Measurements from ENCODE around the gene RFX7. TPM values are rescaled to one million over a fixed set of nuclear protein-coding genes. Genes with fewer than 3 reads are reported as not detected.
A peak's percentile ranks its signal among the peaks of the same experiment; 100 is the strongest.

The RFX7 gene
- total RNA-seq, 4 donors from 2014 or later: 7.5 to 10.7 (median 9.9) TPM

DNA sequence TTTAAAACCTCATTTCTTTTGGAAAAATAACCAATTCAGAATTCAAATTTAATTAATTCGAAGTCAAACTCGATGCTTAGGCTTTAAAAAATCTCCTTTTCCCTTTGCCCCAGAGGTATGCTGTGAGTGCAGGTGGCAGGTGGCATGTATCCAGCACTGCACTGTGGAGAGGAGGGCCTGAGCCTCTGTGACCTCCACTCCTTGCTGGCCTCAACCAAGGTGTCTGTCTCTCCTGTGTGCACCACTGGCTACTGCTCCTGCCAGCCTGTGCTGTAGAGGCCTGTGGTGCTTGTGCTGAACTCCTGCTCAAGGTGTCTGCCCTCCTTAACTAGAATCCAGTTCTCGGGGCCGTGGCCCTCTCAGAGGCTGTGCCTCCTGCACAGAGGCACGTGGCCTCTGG is 194.1 kb downstream of the RFX7 start:
- Histone ChIP-seq H3K4me3 (no peak overlapping the region), H3K36me3 (no peaks in the 10 kb centered on the region), H3K27ac (no peak overlapping the region), H3K9me3 (no peaks in the 10 kb centered on the region), H3K4me1 (no peaks in the 10 kb centered on the region), H3K27me3 (no peaks in the 10 kb centered on the region)
- 81 to 85% methylated on average over 3 to 5 of the region's 5 CpGs for WGBS, 2 donors
- DNase-seq: no peak
- intact Hi-C loops (cut with DNase I): no loop called here
- TF ChIP-seq POLR2A (IDR thresholded peaks at IDR 0.05): no peak

DNA sequence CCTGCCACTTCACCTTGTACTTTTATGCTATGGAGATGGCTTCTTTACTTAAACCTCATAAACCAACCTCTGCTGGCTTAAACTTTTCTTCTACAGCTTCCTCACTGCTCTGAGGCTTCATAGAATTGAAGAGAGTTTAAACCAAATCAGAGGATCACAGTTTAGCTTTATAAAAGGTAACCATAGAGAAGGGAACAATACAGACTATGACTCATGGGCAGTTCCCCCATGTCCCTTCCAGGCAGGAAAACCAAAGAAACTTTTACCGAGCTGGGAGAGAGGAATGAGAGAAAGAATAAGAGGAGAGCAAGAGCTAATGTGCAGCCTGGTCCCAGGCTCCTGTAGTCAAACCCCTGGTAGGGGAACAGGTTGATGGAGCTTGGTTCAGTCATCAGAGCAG is 196.3 kb downstream of the RFX7 start:
- no peak overlapping the region for H3K27ac ChIP-seq
- intact Hi-C loops (cut with DNase I): no loop called here

DNA sequence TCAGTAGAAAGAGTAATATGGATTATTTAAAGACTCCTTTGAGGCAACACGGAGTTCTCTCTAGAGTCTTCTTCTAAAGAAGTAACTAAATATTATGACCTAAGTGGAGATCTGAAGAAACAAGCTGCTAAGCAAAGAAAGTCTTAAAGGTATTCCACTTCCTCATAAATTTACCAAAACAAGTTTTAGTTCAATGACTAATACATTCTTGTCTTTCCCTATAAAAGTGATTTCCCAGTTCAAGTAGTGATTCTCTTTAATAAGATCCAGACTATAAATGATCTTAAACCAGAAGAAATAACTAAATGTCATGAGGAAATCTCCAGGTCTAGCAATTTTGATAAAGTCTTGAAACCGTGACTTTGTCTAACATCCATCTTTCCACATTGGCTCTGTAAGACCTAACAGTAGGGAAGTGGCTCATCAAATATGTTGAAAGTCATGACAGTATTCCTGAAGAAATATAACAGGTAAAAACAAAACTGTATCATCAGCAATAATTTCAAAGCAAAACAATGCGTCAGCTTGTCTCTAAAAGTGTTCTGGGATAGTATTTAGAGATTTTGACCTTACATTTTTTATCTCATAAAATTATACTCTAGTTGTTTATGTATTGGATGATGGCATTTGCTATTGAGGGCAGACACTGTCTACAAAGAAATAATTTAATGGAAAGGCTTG is 198.5 kb downstream of the RFX7 start:
- TF ChIP-seq POLR2A (IDR thresholded peaks at IDR 0.05): no peak
- TF ChIP-seq, protein P1, sequence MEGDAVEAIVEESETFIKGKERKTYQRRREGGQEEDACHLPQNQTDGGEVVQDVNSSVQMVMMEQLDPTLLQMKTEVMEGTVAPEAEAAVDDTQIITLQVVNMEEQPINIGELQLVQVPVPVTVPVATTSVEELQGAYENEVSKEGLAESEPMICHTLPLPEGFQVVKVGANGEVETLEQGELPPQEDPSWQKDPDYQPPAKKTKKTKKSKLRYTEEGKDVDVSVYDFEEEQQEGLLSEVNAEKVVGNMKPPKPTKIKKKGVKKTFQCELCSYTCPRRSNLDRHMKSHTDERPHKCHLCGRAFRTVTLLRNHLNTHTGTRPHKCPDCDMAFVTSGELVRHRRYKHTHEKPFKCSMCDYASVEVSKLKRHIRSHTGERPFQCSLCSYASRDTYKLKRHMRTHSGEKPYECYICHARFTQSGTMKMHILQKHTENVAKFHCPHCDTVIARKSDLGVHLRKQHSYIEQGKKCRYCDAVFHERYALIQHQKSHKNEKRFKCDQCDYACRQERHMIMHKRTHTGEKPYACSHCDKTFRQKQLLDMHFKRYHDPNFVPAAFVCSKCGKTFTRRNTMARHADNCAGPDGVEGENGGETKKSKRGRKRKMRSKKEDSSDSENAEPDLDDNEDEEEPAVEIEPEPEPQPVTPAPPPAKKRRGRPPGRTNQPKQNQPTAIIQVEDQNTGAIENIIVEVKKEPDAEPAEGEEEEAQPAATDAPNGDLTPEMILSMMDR (IDR thresholded peaks at IDR 0.05): no peak
- DNase-seq: no peak
- Histone ChIP-seq H3K4me3 (no peak overlapping the region), H3K9me3 (no peaks in the 10 kb centered on the region), H3K27me3 (no peaks in the 10 kb centered on the region), H3K27ac (no peak overlapping the region), H3K36me3 (no peaks in the 10 kb centered on the region), H3K4me1 (peaks cover 0 to 18% (median 7%) of the 10 kb centered on the region in 3 donors)
- intact Hi-C loops (cut with DNase I): no loop called here
- WGBS, 2 donors: 76% methylated on average over 3 of the region's 3 CpGs

More for the DNA sequence above, 196.3 kb downstream of the RFX7 start:
- H3K4me1 ChIP-seq: peaks cover 0 to 5% (median 0%) of the 10 kb centered on the region in 3 donors
- H3K9me3 ChIP-seq: no peaks in the 10 kb centered on the region
- TF ChIP-seq, protein P1 (IDR thresholded peaks at IDR 0.05): no peak
- TF ChIP-seq POLR2A (IDR thresholded peaks at IDR 0.05): no peak
- WGBS, 2 donors: 20 to 45% methylated on average over 1 of the region's 1 CpG
- H3K36me3 ChIP-seq: no peaks in the 10 kb centered on the region
- no peaks in the 10 kb centered on the region for H3K27me3 ChIP-seq
- H3K4me3 ChIP-seq: no peak overlapping the region
- DNase-seq: no peak

DNA sequence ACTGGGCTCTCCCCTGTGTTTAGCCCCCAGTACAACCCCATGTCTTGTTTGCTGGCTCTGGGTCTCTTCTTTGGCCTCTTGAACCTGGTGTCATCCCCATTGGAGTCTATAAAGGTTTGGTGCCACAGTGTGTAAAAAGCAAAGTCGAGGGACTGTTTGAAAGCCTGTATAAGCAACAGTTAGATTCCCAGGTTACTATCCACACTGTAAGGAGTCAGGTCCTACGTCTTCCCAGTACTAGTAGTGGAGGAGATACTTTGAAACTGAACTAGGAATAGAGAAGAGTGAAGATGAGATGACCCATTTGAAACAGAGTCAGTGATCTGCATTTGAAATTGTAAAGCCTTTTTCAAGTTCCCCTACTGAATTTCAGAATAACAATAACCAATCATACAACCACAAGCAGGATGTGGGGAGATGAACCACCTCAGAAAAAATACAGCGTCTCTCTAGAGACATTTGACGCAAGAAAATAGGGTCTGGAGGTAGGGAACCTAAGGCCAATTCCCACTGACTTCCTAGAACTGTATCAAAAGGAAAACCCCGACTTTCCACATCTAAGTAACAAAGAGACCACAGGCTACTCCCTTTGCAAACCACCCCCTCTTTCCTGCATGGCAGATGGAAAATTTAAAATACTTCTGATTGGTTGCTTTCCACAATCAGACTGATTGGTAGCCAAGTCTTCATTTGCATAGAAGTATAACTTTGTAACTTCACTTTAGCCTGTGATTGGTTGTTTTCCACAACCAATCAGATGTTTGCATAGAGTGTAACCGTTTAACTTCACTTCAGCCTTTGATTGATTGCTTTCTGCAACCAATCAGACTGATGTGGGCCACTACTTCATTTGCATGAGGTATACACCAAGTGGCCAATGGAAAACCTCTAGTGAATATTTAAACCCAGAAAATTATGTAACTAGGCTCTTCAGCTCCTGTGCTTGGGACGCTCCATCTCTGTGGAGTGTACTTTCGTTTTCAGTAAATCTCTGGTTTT is 200.4 kb downstream of the RFX7 start:
- no peaks in the 10 kb centered on the region for H3K36me3 ChIP-seq
- H3K9me3 ChIP-seq: no peaks in the 10 kb centered on the region
- H3K27me3 ChIP-seq: no peaks in the 10 kb centered on the region
- no peak for DNase-seq
- peaks cover 0 to 21% (median 14%) of the 10 kb centered on the region in 3 donors for H3K4me1 ChIP-seq
- TF ChIP-seq, protein P1 (IDR thresholded peaks at IDR 0.05): no peak
- no peak for TF ChIP-seq POLR2A (IDR thresholded peaks at IDR 0.05)
- H3K4me3 ChIP-seq: peak overlapping the region in 1 of 4 donors; percentile 22
- WGBS, 2 donors: 70 to 73% methylated on average over 8 of the region's 8 CpGs
- H3K27ac ChIP-seq: no peak overlapping the region
- intact Hi-C loops (cut with DNase I): no loop called here

DNA sequence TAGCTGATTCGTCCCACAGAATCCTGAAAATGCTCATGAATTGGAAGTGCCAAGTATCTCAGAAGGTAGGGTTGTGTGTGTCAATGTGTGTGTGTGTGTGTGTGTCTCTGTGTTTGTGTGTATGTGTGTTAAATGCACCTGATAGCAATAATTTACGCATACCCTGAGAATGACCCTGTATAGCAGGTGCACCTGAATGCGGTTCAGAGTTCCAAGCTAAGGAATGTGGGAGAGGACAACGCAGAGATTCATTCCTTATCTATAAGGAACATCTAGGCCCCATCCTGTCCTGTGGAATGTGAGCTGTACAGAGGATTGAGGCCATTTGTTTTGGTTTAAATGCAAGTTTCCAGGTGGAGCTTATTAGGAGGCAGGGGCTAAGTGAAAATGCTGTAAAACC is 201.2 kb downstream of the RFX7 start:
- no peak overlapping the region for H3K4me3 ChIP-seq
- no peak for TF ChIP-seq POLR2A (IDR thresholded peaks at IDR 0.05)
- TF ChIP-seq, protein P1 (IDR thresholded peaks at IDR 0.05): no peak
- H3K27ac ChIP-seq: no peak overlapping the region
- intact Hi-C loops (cut with DNase I): no loop called here
- 61 to 74% methylated on average over 4 of the region's 4 CpGs for WGBS, 2 donors
- no peaks in the 10 kb centered on the region for H3K27me3 ChIP-seq
- H3K36me3 ChIP-seq: no peaks in the 10 kb centered on the region
- peaks cover 0 to 21% (median 14%) of the 10 kb centered on the region in 3 donors for H3K4me1 ChIP-seq
- DNase-seq: no peak
- H3K9me3 ChIP-seq: no peaks in the 10 kb centered on the region
